GM23248 (cell line): Measurements from ENCODE around the gene CEBPA.

Source experiments
- EZH2 ChIP-seq: fragments of 200-600 bp; sonication (generic); IDR thresholded peaks from 2 replicates; pipeline ENCODE4 v1.6.1; 2018; ENCODE audit warnings: antibody characterized with exemption, mild to moderate bottlenecking; ENCODE audit not compliant: insufficient read depth, poor library complexity, severe bottlenecking
- EZH2phosphoT487 ChIP-seq: fragments of 200-600 bp; sonication (generic); IDR thresholded peaks from 2 replicates; pipeline ENCODE4 v1.6.1; 2018; ENCODE audit warnings: antibody characterized with exemption, moderate library complexity, mild to moderate bottlenecking, low read depth; ENCODE audit not compliant: insufficient read depth

- TF ChIP-seq EZH2 (no peak), EZH2phosphoT487 (no peak)
Observed at GRCh38 chr19:33297401-33298145, 4.8 kb downstream of the CEBPA start.
